GM08714 (cell line): Measurements from ENCODE around the gene TMEM258.
A peak's percentile ranks its signal among the peaks of the same experiment; 100 is the strongest.

Experiments
- H3K4me3 ChIP-seq: fragments of 200-500 bp; sonication (Bioruptor generic); 2 replicates; pipeline ENCODE4 v1.5.1; 2014; ENCODE audit warnings: mild to moderate bottlenecking, low read length, inconsistent platforms
- ZNF274 ChIP-seq: IDR thresholded peaks from 2 replicates; pipeline ENCODE4 v1.6.1; 2012; ENCODE audit warnings: mild to moderate bottlenecking, low read depth, low read length

Gene TMEM258

GRCh38 chr11:61792310-61793082 is at the start of gene TMEM258, which contains the start of gene FEN1:
Gene TMEM258, minus strand, starts transcription at chr11:61792599. Its CDS starts 41 bp downstream, at chr11:61792558.
Gene FEN1, plus strand, starts transcription at chr11:61792911. Its CDS starts 2,451 bp downstream, at chr11:61795362.
- H3K4me3 ChIP-seq = peak within 1 kb of the TSS; percentile 97
- TF ChIP-seq ZNF274 = no peak

DNA sequence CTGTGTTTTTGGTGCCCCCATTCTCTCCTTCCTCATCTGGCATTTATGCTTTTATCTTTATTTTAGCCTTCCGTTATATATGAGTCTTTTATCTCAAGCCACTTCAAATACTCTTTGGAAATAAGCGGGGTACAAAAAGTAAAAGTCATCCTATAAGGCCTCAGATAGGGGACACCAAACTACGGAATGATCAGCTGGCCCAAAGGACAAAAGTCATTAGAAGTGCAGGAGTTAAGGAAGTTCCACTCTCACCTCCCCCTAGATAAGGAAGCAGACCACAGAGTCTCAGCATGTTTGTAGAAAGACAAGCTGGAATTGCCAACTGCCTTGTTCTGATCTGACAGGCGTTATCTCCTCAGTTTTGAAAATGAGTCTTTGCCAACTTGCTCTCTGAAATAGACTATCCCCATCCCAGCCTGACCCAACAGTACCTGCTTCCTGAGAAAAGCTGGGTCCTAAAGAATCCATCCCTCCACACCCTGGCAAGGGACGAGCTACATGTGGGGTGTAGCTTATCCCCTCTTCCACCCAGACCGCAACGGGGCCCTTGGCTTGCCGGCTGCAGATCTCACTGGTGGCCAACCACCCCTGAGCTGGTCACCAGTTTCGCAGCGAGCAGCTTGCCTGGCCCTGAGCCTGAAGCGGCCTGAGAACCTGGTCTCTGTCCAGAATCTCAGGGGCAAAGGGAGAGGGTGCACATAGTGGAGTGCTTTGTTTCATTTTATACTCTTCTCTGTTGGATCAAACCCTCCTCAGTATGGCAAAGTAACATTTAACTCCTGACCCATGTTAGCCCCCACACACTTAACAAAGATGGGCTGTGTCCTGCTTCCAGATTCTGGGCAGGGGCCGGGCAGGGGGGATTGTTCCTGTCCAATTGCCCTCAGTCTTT is 49.5 kb upstream of the TMEM258 start:
- TF ChIP-seq ZNF274 = no peak
- H3K4me3 ChIP-seq = no peak overlapping the region

DNA sequence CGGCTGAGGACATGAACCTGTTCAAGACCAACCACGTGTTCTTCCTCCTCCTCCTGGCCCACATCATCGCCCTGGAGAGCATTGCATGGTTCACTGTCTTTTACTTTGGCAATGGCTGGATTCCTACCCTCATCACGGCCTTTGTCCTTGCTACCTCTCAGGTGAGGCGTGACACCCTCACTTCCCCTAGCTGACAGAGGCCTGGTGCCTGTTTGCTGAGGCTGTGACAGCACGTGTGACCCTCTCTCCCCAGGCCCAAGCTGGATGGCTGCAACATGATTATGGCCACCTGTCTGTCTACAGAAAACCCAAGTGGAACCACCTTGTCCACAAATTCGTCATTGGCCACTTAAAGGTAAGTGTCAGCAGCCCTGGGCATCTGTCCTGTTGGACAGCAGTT is 48.0 kb upstream of the TMEM258 start:
- H3K4me3 ChIP-seq = no peak overlapping the region
- no peak for TF ChIP-seq ZNF274

DNA sequence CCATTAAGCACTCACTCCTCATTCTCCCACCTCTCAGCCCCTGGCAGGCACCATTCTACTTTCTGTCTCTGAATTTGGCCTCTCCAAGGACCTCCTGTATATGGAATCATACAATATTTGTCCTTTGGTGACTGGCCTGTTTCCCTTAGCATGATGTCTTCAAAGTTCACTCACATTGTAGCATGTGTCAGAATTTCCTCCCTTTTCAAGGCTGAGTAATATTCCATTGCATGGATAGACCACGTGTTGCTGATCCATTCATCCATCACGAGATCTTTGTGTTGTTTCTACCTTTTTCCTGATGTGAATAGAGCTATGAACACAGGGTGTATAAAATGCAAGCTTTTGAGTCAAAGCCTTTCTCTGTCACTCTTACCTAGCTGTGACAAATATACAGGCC is 47.3 kb upstream of the TMEM258 start:
- no peak overlapping the region for H3K4me3 ChIP-seq
- TF ChIP-seq ZNF274 = no peak

DNA sequence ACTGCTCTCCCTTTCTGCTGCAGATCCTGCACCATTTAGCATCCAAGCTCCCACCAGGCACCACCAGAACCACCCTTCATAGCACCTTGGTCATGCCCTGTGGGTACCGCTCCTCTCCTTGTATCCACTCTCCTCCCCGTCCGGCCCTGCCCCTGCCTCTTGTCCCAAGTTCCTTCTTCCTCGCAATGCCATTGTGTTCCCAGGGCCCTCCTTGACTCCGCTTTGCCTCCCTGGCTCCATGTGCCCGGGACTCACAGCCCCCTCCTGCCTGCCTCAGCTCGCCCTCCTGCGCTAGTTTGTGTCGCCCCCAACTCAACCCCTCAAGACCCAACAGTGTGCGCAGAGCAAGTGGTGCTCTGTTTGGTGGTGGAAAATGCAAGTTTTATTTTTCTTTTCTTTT is 46.5 kb upstream of the TMEM258 start:
- H3K4me3 ChIP-seq = no peak overlapping the region
- TF ChIP-seq ZNF274 = no peak

DNA sequence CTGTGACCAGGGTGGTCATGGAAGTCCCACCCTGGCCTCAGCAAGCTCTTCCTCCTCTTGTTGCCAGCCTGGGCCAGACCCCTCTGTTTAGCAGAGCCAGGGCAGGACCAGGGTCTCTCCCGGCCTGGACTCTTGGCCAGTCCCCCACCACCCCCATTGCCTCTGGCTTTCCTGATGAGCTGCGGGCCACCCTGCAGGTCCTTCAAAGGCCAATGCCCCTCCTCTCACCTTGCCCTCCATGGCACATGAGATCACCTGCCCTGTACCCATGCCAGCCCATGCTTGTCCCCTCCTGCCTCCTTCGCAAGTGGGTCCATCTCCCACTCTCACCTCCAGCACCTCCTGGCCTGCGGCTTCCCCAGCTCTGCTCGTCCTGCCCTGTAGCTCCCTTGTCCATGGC is 46.1 kb upstream of the TMEM258 start:
- no peak for TF ChIP-seq ZNF274
- H3K4me3 ChIP-seq = no peak overlapping the region

DNA sequence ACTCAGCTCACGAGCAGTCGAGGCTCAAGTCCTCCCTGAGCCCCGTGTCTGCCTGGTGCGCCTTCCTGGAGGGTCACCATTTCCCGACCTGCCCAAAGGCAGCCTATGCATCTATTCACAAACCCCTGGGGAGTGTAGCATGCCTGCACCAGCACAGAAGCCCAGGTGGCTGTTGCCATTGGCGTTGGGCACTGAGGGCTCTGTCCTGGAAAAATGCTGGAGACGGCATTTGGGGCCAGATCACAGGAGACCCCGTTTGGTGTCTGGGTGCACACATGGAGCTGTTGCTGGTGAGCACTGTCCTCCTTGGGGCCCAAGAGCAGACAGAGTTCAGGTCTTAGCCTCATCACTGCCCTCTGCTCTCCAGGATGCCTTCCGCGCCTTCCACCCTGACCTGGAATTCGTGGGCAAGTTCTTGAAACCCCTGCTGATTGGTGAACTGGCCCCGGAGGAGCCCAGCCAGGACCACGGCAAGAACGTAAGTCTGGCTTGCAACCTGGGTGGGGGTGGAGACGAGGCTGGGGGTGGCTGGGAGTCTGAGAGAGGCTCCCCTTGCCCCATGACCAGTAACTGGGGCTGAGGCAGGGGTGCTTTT is 45.1 kb upstream of the TMEM258 start:
- no peak for TF ChIP-seq ZNF274
- no peak overlapping the region for H3K4me3 ChIP-seq

DNA sequence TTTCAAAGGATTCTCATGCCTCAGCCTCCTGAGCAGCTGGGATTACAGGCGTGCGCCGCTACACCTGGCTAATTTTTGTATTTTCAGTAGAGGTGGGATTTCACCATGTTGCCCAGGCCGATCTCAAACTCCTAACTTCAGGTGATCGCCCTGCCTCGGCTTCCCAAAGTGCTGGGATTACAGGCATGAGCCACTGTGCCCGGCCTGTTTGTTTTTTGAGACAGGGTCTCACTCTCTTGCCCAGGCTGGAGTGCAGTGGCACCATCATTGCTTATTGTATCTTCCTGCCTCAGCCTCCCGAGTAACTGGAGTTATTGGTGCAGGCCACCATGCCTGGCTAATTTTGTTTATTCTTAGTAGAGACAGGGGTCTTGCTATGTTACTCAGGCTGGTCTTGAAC is 43.8 kb upstream of the TMEM258 start:
- no peak overlapping the region for H3K4me3 ChIP-seq
- TF ChIP-seq ZNF274 = no peak

DNA sequence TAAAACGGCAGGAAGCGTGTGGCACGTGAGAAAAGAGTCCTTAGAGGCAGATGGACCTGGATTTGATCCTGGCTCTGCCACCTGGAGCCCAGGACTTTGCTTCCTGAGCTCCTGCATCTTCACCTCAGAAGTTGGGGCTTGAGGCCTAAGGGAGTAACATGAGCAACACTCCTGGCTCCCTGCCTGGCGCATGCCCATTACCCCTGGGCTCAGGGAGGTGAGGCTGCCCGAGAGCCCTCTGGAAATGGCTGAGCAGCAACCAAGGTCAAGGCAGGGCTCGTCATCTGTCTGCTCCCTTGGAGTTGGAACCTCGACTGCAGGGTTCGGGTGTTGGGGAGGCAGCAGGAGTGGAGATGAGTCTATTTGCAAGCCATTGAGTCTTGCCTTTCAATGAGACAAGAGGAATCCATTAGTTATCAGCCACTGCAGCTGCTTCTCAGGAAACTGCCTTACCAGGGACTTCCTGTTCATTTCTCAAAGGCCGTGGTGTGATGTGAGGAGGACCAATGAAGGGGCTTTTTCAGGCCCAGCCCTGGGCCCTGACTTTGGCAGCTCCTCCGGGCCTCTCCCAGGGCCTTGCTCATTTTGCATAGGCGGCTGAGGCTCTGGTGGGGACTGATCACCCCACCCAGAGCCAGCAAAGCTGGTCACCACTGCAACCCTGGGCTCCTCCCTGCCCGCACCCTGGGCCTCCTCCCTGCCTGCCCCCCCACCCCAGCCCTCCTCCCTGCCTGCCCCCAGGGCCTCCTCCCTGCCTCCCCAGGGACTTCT is 42.1 kb upstream of the TMEM258 start:
- TF ChIP-seq ZNF274 = no peak
- H3K4me3 ChIP-seq = peak overlapping the region; percentile 12; the same call in 1 of the 2 replicates

GRCh38 chr11:61833926-61834277 is 41.5 kb upstream of the TMEM258 start:
- no peak overlapping the region; the same call in 1 of the 2 replicates for H3K4me3 ChIP-seq
- TF ChIP-seq ZNF274 = no peak

GRCh38 chr11:61833471-61833870 is 41.1 kb upstream of the TMEM258 start:
- no peak overlapping the region for H3K4me3 ChIP-seq
- no peak for TF ChIP-seq ZNF274

DNA sequence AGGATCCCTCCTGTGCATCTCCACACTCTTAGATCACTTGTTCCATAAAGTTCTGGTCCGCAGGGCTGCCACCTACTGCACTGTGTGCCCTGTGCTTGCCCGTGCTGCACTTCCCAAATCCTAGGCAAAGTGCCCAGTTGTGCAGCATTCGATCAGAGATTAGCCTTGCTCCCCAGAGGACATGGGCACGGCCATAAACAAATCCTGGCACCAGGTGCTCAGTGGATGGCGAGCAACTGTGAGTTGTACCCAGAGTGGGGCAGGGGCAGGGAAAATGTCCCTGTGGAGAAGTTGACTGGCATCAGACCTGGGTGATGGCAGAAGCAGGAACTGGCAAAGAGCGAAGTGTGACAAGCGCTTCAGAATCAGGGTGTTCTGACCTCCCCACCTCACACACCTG is 40.4 kb upstream of the TMEM258 start:
- H3K4me3 ChIP-seq = no peak overlapping the region
- no peak for TF ChIP-seq ZNF274

GRCh38 chr11:61832207-61832606 is 39.8 kb upstream of the TMEM258 start:
- no peak for TF ChIP-seq ZNF274
- no peak overlapping the region for H3K4me3 ChIP-seq
